ENCODE results near the gene LRG1. TPM values are rescaled to one million over a fixed set of nuclear protein-coding genes. Genes with fewer than 3 reads are reported as not detected.

The LRG1 gene
- total and polyA plus RNA-seq, 2 of the 13 experiments (the other 11 are each of a cell fraction or from before 2014, with no cell fraction given): 12.0 to 39.3 TPM

DNA sequence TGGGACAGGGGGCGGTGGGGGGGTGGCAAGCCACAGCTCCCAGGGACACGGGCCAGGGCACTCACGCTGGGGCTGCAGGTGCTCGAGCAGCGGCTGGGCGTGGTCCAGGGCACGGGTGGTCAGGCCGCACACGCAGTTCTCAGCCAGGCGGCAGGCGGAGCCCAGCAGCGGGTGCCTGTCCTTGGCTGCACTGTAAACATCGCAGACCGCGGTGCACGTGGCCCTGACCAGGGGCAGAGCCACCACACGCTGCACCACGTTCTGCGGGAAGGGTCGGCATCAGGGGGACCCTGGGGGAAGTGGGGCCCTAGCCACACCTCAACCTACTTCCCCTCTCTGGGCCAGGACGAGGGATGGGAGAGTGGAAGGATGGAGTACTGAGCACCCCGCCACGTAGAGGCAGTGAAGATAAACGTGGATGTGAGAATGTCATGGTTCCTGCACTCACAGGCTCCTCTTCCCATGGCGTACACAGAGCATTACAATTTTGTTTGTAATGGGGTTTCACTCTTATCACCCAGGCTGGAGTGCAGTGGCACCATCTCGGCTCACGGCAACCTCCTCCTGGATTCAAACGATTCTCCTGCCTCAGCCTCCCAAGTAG lies 8.2 kb downstream of the LRG1 start (continued):
- TF ChIP-seq ZNF318 (CRISPR knock-in tag; IDR thresholded peaks at IDR 0.05) (peak; percentile 64; the same call in 1 of the 2 replicates), ZFP1 (CRISPR knock-in tag; IDR thresholded peaks at IDR 0.05) (peak; percentile 23; the same call in 1 of the 2 replicates), MTA3 (CRISPR knock-in tag; IDR thresholded peaks at IDR 0.05) (no peak), HNF1A (IDR thresholded peaks at IDR 0.05; ENCODE audit: low read depth) (no peak), HNF1A (CRISPR knock-in tag; IDR thresholded peaks at IDR 0.05; ENCODE audit: borderline replicate concordance) (peak; percentile 51; the same call in 1 of the 2 replicates), ZNF281 (CRISPR knock-in tag; IDR thresholded peaks at IDR 0.05; ENCODE audit: borderline replicate concordance) (peak; percentile 37; the same call in 1 of the 2 replicates), ZNF124 (CRISPR knock-in tag; IDR thresholded peaks at IDR 0.05) (0 out of 2 replicates have a peak, but pooled peaks have one; percentile 47), SALL1 (CRISPR knock-in tag; IDR thresholded peaks at IDR 0.05) (peak; percentile 92), RNF2 (conservative IDR thresholded peaks at IDR 0.05; ENCODE audit: low read depth) (peak; percentile 74), KLF12 (CRISPR knock-in tag; IDR thresholded peaks at IDR 0.05; ENCODE audit: borderline replicate concordance) (peak; percentile 91; the same call in 1 of the 2 replicates), DPF2 (CRISPR knock-in tag; IDR thresholded peaks at IDR 0.05; ENCODE audit: borderline replicate concordance, low read depth) (no peak)
- TF ChIP-seq, protein P1, sequence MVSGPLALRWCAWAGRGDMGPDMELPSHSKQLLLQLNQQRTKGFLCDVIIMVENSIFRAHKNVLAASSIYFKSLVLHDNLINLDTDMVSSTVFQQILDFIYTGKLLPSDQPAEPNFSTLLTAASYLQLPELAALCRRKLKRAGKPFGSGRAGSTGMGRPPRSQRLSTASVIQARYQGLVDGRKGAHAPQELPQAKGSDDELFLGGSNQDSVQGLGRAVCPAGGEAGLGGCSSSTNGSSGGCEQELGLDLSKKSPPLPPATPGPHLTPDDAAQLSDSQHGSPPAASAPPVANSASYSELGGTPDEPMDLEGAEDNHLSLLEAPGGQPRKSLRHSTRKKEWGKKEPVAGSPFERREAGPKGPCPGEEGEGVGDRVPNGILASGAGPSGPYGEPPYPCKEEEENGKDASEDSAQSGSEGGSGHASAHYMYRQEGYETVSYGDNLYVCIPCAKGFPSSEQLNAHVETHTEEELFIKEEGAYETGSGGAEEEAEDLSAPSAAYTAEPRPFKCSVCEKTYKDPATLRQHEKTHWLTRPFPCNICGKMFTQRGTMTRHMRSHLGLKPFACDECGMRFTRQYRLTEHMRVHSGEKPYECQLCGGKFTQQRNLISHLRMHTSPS (CRISPR knock-in tag; IDR thresholded peaks at IDR 0.05; ENCODE audit: low read depth): peak; percentile 88
